ENCODE data around the gene SLC35E2B. TPM values are rescaled to one million over a fixed set of nuclear protein-coding genes. Genes with fewer than 3 reads are reported as not detected.
"Not testable (repeated sequence)": the region's sequence is repeated elsewhere in the genome, so short reads cannot be mapped to it uniquely, and the experiment has no call there.

The SLC35E2B gene
- total RNA-seq, 1 donor: 38.4 TPM

- Histone ChIP-seq H3K9me3 (ENCODE audit: low read depth, low read length) (no peaks in the 10 kb centered on the region), H3K79me2 (ENCODE audit: insufficient read depth, low read length) (no peaks in the 10 kb centered on the region), H4K20me1 (ENCODE audit: insufficient read depth, low read length) (no peaks in the 10 kb centered on the region), H3K36me3 (ENCODE audit: insufficient read depth, low read length) (peaks cover 10% of the 10 kb centered on the region), H3K4me1 (ENCODE audit: insufficient read depth, low read length) (peaks cover 15% of the 10 kb centered on the region), H3K4me2 (ENCODE audit: insufficient read depth, low read length) (no peak overlapping the region), H3K4me3 (ENCODE audit: insufficient read depth, low read length) (no peak overlapping the region), H2AFZ (ENCODE audit: low read length) (no peak overlapping the region), H3K27me3 (ENCODE audit: insufficient read depth, low read length) (no peaks in the 10 kb centered on the region), H3K27ac (ENCODE audit: low read depth, low read length) (no peak overlapping the region)
- no peak for TF ChIP-seq CTCF (IDR thresholded peaks at IDR 0.05; ENCODE audit: extremely low read depth, low read depth, low read length)
- no peak for DNase-seq (ENCODE audit: insufficient read length, low spot score, missing footprints)
Measured at GRCh38 chr1:1730870-1731269, 38.3 kb upstream of the SLC35E2B start.

GRCh38 chr1:1730230-1730629 lies 37.6 kb upstream of the SLC35E2B start:
- H2AFZ ChIP-seq (ENCODE audit: low read length); DNase-seq (ENCODE audit: insufficient read length, low spot score, missing footprints); H3K79me2 ChIP-seq (ENCODE audit: insufficient read depth, low read length); H3K27me3 ChIP-seq (ENCODE audit: insufficient read depth, low read length); H3K27ac ChIP-seq (ENCODE audit: low read depth, low read length); H3K36me3 ChIP-seq (ENCODE audit: insufficient read depth, low read length); H3K9me3 ChIP-seq (ENCODE audit: low read depth, low read length); H3K4me3 ChIP-seq (ENCODE audit: insufficient read depth, low read length); H4K20me1 ChIP-seq (ENCODE audit: insufficient read depth, low read length); H3K4me2 ChIP-seq (ENCODE audit: insufficient read depth, low read length): not testable (repeated sequence)
- peaks cover 15% of the 10 kb centered on the region for H3K4me1 ChIP-seq (ENCODE audit: insufficient read depth, low read length)

DNA sequence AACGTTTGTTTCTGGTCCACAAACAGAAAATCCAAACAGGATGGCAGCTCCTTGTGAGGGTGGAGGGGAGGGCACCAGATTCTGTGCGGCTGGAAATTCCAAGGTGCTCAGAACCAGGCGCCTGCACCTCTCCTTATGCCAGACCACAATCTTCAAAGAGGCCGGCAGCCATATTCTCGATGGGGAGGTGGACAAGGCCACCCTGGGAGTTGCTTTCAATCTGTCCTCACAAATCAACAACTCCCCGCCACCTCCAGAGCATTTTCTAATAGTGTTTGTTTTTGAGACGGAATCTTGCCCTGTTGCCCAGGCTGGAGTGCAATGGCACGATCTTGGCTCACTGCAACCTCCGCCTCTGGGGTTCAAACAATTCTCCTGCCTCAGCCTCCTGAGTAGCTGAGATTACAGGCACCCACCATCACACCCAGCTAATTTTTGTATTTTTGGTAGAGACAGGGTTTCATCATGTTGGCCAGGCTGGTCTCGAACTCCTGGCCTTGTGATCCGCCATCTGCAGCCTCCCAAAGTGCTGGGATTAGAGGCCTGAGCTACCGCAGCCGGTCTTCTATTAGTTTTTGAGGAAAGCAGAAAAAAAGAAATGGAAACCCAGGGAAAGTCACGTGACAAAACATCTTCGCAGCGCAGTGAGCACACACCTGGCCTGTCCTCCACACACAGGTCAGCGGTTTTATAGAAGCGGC lies 36.7 kb upstream of the SLC35E2B start:
- not testable (repeated sequence) for H3K9me3 ChIP-seq (ENCODE audit: low read depth, low read length); H3K79me2 ChIP-seq (ENCODE audit: insufficient read depth, low read length); DNase-seq (ENCODE audit: insufficient read length, low spot score, missing footprints); H3K4me3 ChIP-seq (ENCODE audit: insufficient read depth, low read length); H2AFZ ChIP-seq (ENCODE audit: low read length); H4K20me1 ChIP-seq (ENCODE audit: insufficient read depth, low read length); H3K36me3 ChIP-seq (ENCODE audit: insufficient read depth, low read length); H3K27me3 ChIP-seq (ENCODE audit: insufficient read depth, low read length)
- Histone ChIP-seq H3K27ac (ENCODE audit: low read depth, low read length) (peak overlapping the region; percentile 73), H3K4me1 (ENCODE audit: insufficient read depth, low read length) (peaks cover 15% of the 10 kb centered on the region), H3K4me2 (ENCODE audit: insufficient read depth, low read length) (peak overlapping the region; percentile 53)

DNA sequence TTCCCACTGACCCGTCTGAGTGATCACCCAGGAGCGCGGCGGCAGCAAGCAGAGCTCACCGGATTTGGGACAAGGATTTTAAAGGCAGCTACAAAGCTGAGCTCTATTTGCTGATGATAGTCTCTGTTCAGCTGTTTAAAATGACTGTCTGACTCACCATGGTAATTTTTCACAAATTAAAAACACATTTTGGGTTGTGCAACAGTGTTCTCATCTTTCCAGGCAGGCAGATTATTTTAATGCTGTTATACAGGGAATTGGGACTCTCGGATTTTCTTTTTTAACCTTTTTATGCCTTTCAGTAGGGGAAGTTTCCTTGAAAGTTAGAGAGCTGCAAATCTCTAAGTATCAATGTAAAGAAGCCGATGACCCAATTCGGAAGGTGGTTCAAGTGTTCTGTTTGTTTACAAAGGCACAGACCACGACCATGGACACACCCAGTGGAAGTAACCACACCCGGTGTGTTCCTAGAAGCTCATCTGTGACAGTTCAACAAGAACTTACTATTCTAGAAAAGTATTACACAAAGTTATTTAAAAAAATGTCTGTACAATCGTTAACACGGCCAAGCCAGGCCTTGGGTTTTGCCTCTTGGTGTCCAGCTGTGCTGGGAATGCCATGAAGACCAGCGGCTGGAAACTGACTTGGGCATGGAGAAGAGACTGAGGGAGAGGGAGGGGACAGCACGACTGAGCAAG lies 35.9 kb upstream of the SLC35E2B start:
- Histone ChIP-seq H3K4me2 (ENCODE audit: insufficient read depth, low read length) (peak overlapping the region; percentile 53), H3K4me1 (ENCODE audit: insufficient read depth, low read length) (peaks cover 15% of the 10 kb centered on the region), H3K27ac (ENCODE audit: low read depth, low read length) (peak overlapping the region; percentile 73)
- H3K27me3 ChIP-seq (ENCODE audit: insufficient read depth, low read length); H4K20me1 ChIP-seq (ENCODE audit: insufficient read depth, low read length); H3K79me2 ChIP-seq (ENCODE audit: insufficient read depth, low read length); H3K36me3 ChIP-seq (ENCODE audit: insufficient read depth, low read length); H3K9me3 ChIP-seq (ENCODE audit: low read depth, low read length); H2AFZ ChIP-seq (ENCODE audit: low read length); H3K4me3 ChIP-seq (ENCODE audit: insufficient read depth, low read length): not testable (repeated sequence)
- peak; percentile 22 for DNase-seq (ENCODE audit: insufficient read length, low spot score, missing footprints)

- peaks cover 15% of the 10 kb centered on the region for H3K4me1 ChIP-seq (ENCODE audit: insufficient read depth, low read length)
- not testable (repeated sequence) for H2AFZ ChIP-seq (ENCODE audit: low read length); H3K4me2 ChIP-seq (ENCODE audit: insufficient read depth, low read length); H4K20me1 ChIP-seq (ENCODE audit: insufficient read depth, low read length); H3K27ac ChIP-seq (ENCODE audit: low read depth, low read length); H3K79me2 ChIP-seq (ENCODE audit: insufficient read depth, low read length); DNase-seq (ENCODE audit: insufficient read length, low spot score, missing footprints); H3K4me3 ChIP-seq (ENCODE audit: insufficient read depth, low read length); H3K9me3 ChIP-seq (ENCODE audit: low read depth, low read length); H3K36me3 ChIP-seq (ENCODE audit: insufficient read depth, low read length); H3K27me3 ChIP-seq (ENCODE audit: insufficient read depth, low read length)
Measured at GRCh38 chr1:1727131-1727651, 34.6 kb upstream of the SLC35E2B start.

DNA sequence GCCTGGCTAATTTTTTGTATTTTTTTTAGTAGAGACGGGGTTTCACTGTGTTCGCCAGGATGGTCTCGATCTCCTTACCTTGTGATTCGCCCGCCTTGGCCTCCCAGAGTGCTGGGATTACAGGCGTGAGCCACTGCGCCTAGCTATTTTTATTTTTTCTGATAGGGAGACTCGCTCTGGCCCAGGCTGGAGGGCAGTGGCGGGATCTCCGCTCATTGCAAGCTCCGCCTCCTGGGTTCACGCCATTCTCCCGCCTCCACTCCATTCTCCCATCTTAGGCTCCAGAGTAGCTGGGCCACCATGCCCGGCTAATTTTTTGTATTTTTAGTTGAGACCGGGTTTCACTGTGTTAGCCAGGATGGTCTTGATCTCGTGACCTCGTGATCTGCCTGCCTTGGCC lies 33.5 kb upstream of the SLC35E2B start:
- not testable (repeated sequence) for H2AFZ ChIP-seq (ENCODE audit: low read length); H3K4me3 ChIP-seq (ENCODE audit: insufficient read depth, low read length); H3K79me2 ChIP-seq (ENCODE audit: insufficient read depth, low read length)

More for the DNA sequence above, 33.5 kb upstream of the SLC35E2B start:
- H4K20me1 ChIP-seq (ENCODE audit: insufficient read depth, low read length); H3K27me3 ChIP-seq (ENCODE audit: insufficient read depth, low read length); H3K9me3 ChIP-seq (ENCODE audit: low read depth, low read length); H3K27ac ChIP-seq (ENCODE audit: low read depth, low read length); H3K4me2 ChIP-seq (ENCODE audit: insufficient read depth, low read length); H3K36me3 ChIP-seq (ENCODE audit: insufficient read depth, low read length); DNase-seq (ENCODE audit: insufficient read length, low spot score, missing footprints): not testable (repeated sequence)
- H3K4me1 ChIP-seq (ENCODE audit: insufficient read depth, low read length): peaks cover 15% of the 10 kb centered on the region

Data from osteoblast (primary cell).